ENCODE data around the gene ECPAS. TPM values are rescaled to one million over a fixed set of nuclear protein-coding genes. Genes with fewer than 3 reads are reported as not detected.

ECPAS gene
- total RNA-seq, 1 experiment from 2014 or later = 69.4 TPM

DNA sequence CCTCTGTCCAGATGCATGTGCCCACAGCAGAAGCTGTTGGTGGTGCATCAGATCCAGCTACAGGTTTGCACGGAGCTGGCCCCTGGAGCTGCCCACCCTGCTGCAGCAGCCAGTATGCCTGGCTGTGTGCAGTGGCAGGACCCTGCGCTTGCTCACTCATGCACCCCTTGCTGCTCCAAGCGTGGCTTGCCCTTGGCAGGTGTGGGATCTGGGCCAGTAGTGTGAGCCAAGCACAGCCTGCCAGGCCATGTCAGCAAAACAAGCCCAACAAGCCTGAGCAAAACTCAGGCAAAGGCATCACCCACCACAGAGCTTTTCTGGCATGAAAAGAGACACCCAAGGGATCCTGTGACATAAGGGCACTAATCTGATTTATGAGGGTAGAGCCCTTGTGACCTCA lies 18.3 kb upstream of the ECPAS start:
- no peaks in the 10 kb centered on the region for H3K9me3 ChIP-seq (ENCODE audit: control insufficient read depth, insufficient read depth, low read depth, low read length)
- DNase-seq (ENCODE audit: low read depth, low spot score) (no peak), ATAC-seq (no peak)
- intact Hi-C loops (cut with micrococcal nuclease; ENCODE audit: unreplicated experiment) (no loop called here), in situ Hi-C loops (cut with HindIII; ENCODE audit: low pct_unique_long_range_greater_than_20kb, low sequenced_read_pairs) (no loop called here)
- BruUV-seq (replicated peaks) = no TSS peak
- no peak overlapping the region for H3K27ac ChIP-seq (ENCODE audit: low read length)
- H3K4me1 ChIP-seq (ENCODE audit: control insufficient read depth, insufficient read depth, low read length) = no peaks in the 10 kb centered on the region
- no peaks in the 10 kb centered on the region for H3K36me3 ChIP-seq (ENCODE audit: control insufficient read depth, insufficient read depth, low read length)
- ChIA-PET POLR2A (no interaction called here), CTCF (no interaction called here)
- H3K27me3 ChIP-seq (ENCODE audit: control insufficient read depth, insufficient read depth, low read length) = no peaks in the 10 kb centered on the region
- no peak for TF ChIP-seq SIN3A (IDR thresholded peaks at IDR 0.05; ENCODE audit: borderline replicate concordance, insufficient read depth, low read depth, low read length)
- TF ChIP-seq, protein P1, sequence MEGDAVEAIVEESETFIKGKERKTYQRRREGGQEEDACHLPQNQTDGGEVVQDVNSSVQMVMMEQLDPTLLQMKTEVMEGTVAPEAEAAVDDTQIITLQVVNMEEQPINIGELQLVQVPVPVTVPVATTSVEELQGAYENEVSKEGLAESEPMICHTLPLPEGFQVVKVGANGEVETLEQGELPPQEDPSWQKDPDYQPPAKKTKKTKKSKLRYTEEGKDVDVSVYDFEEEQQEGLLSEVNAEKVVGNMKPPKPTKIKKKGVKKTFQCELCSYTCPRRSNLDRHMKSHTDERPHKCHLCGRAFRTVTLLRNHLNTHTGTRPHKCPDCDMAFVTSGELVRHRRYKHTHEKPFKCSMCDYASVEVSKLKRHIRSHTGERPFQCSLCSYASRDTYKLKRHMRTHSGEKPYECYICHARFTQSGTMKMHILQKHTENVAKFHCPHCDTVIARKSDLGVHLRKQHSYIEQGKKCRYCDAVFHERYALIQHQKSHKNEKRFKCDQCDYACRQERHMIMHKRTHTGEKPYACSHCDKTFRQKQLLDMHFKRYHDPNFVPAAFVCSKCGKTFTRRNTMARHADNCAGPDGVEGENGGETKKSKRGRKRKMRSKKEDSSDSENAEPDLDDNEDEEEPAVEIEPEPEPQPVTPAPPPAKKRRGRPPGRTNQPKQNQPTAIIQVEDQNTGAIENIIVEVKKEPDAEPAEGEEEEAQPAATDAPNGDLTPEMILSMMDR (IDR thresholded peaks at IDR 0.05) = no peak
- no peak for TF ChIP-seq TCF7L2 (IDR thresholded peaks at IDR 0.05; ENCODE audit: low read depth, low read length)
- TF ChIP-seq POLR2AphosphoS5 (IDR thresholded peaks at IDR 0.05; ENCODE audit: low read depth, low read length) = no peak
- no peak for TF ChIP-seq REST (IDR thresholded peaks at IDR 0.05; ENCODE audit: insufficient read depth in 1 of 2, low read depth in 2 of 2, low read length in 1 of 2)
- H3K4me3 ChIP-seq (ENCODE audit: low read depth in 2 of 2, low read length in 2 of 2) = no peak overlapping the region

DNA sequence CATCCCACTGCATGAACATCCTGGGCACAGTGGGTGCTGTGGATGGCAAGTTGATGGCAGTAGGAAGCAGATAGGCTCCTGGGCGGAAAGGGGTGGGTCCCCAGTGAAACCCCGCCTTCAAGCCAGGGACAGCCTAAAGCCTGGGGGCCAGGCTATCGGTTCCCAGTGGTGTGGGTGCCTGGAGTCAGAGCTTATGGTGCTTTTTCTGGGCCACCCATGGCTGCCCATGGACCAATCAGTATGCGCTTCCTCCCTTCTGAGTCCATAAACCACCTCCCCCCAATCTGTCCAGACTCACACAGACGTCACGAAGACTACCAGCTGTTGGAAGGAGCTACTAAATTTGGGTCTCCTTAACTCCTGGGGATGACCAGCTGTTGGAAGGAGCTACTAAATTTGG lies 17.5 kb upstream of the ECPAS start:
- ChIA-PET POLR2A (interaction anchor here (0.6 kb wide), 1 partner anchor 166 kb away, joined by 4 read pairs; no protein-coding TSS in a partner anchor), CTCF (no interaction called here)
- Histone ChIP-seq H3K4me3 (ENCODE audit: low read depth in 2 of 2, low read length in 2 of 2) (no peak overlapping the region), H3K4me1 (ENCODE audit: control insufficient read depth, insufficient read depth, low read length) (no peaks in the 10 kb centered on the region), H3K9me3 (ENCODE audit: control insufficient read depth, insufficient read depth, low read depth, low read length) (no peaks in the 10 kb centered on the region), H3K36me3 (ENCODE audit: control insufficient read depth, insufficient read depth, low read length) (no peaks in the 10 kb centered on the region), H3K27me3 (ENCODE audit: control insufficient read depth, insufficient read depth, low read length) (no peaks in the 10 kb centered on the region), H3K27ac (ENCODE audit: low read length) (no peak overlapping the region)
- in situ Hi-C loops (cut with HindIII; ENCODE audit: low pct_unique_long_range_greater_than_20kb, low sequenced_read_pairs) = no loop called here
- TF ChIP-seq REST (IDR thresholded peaks at IDR 0.05; ENCODE audit: insufficient read depth in 1 of 2, low read depth in 2 of 2, low read length in 1 of 2) (no peak), TCF7L2 (IDR thresholded peaks at IDR 0.05; ENCODE audit: low read depth, low read length) (no peak), POLR2AphosphoS5 (IDR thresholded peaks at IDR 0.05; ENCODE audit: low read depth, low read length) (no peak), SIN3A (IDR thresholded peaks at IDR 0.05; ENCODE audit: borderline replicate concordance, insufficient read depth, low read depth, low read length) (no peak)
- TF ChIP-seq, protein P1 (IDR thresholded peaks at IDR 0.05) = no peak
- intact Hi-C loops (cut with micrococcal nuclease; ENCODE audit: unreplicated experiment) = no loop called here
- BruUV-seq (replicated peaks) = no TSS peak
- DNase-seq (ENCODE audit: low read depth, low spot score) (no peak), ATAC-seq (no peak)
